Inflammatory macrophage treated with lipopolysaccharide for 4 hours (primary cell): Measurements from ENCODE around the gene SPATA7.
"Not testable (repeated sequence)": the region's sequence is repeated elsewhere in the genome, so short reads cannot be mapped to it uniquely, and the experiment has no call there.

Experiments
- DNase-seq: peaks from one replicate; pipeline ENCODE4 v3.0.0-alpha.2; 2020

SPATA7 gene

GRCh38 chr14:88385212-88386101 is at the start of gene SPATA7:
Gene SPATA7, plus strand, starts transcription at chr14:88385657. Its CDS starts 162 bp downstream, at chr14:88385819.
- DNase-seq = peak; percentile 88

GRCh38 chr14:88340357-88340756 is 45.1 kb upstream of the SPATA7 start:
- DNase-seq = no peak

- DNase-seq = no peak
Measured at GRCh38 chr14:88342980-88343379, 42.5 kb upstream of the SPATA7 start.

GRCh38 chr14:88346048-88346639 is 39.3 kb upstream of the SPATA7 start:
- DNase-seq = no peak

- DNase-seq = no peak
Measured at GRCh38 chr14:88348546-88348945, 36.9 kb upstream of the SPATA7 start.

GRCh38 chr14:88351966-88352691 is 33.3 kb upstream of the SPATA7 start:
- no peak for DNase-seq

GRCh38 chr14:88352698-88353097 is 32.8 kb upstream of the SPATA7 start:
- no peak for DNase-seq

- DNase-seq = no peak
Measured at GRCh38 chr14:88354358-88354757, 31.1 kb upstream of the SPATA7 start.

GRCh38 chr14:88359500-88359899 is 26.0 kb upstream of the SPATA7 start:
- DNase-seq = no peak

GRCh38 chr14:88363644-88364043 is 21.8 kb upstream of the SPATA7 start:
- no peak for DNase-seq

GRCh38 chr14:88364710-88365413 is 20.6 kb upstream of the SPATA7 start:
- DNase-seq = no peak

GRCh38 chr14:88369496-88369895 is 16.0 kb upstream of the SPATA7 start:
- peak; percentile 9 for DNase-seq

GRCh38 chr14:88379706-88380343 is 5.6 kb upstream of the SPATA7 start:
- DNase-seq = no peak

GRCh38 chr14:88380405-88380804 is 5.1 kb upstream of the SPATA7 start:
- DNase-seq = peak; percentile 1

- not testable (repeated sequence) for DNase-seq
Measured at GRCh38 chr14:88381634-88382033, 3.8 kb upstream of the SPATA7 start.

- DNase-seq = no peak
Measured at GRCh38 chr14:88384718-88385117, 739 bp upstream of the SPATA7 start.

- no peak for DNase-seq
Measured at GRCh38 chr14:88386256-88386794, 868 bp downstream of the SPATA7 start.

- DNase-seq = no peak
Measured at GRCh38 chr14:88388741-88389282, 3.4 kb downstream of the SPATA7 start.

- DNase-seq = no peak
Measured at GRCh38 chr14:88392609-88393008, 7.2 kb downstream of the SPATA7 start.

- no peak for DNase-seq
Measured at GRCh38 chr14:88411039-88411438, 25.6 kb downstream of the SPATA7 start.

GRCh38 chr14:88417594-88417993 is 32.1 kb downstream of the SPATA7 start:
- DNase-seq = no peak

- no peak for DNase-seq
Measured at GRCh38 chr14:88420187-88420586, 34.7 kb downstream of the SPATA7 start.
